NCI-H524 (cell line): ENCODE data around the gene NPSR1.
"Not testable (repeated sequence)": the region's sequence is repeated elsewhere in the genome, so short reads cannot be mapped to it uniquely, and the experiment has no call there.

Source experiments
- DNase-seq, 2 experiments: peaks; one replicate each; lab custom pipeline; 2025; lab: John Stamatoyannopoulos, UW

Gene NPSR1

DNA sequence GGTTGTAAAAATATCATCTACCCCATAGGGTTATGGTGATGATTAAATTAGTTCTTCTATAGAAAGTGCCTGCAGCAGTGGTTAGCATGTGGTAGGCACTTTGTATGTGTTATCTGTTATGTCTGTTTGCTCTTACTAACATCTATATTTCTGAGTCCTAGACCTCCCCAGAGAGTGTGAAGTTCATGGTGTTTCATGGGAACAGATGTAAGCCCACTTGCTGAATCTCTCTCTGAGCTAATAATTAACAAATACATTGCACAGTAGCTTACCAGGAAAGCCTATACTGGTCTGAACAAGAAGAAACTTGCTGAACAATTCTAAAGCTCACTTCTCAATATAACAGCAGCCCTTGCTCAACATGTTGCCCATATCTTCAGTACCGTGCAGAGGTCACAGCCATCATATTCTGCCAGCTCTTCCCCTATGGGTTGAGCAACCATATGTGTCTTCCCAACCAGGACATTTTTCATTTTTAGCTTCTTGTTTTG, 100.1 kb downstream of the NPSR1 start:
- DNase-seq, result no peak

DNA sequence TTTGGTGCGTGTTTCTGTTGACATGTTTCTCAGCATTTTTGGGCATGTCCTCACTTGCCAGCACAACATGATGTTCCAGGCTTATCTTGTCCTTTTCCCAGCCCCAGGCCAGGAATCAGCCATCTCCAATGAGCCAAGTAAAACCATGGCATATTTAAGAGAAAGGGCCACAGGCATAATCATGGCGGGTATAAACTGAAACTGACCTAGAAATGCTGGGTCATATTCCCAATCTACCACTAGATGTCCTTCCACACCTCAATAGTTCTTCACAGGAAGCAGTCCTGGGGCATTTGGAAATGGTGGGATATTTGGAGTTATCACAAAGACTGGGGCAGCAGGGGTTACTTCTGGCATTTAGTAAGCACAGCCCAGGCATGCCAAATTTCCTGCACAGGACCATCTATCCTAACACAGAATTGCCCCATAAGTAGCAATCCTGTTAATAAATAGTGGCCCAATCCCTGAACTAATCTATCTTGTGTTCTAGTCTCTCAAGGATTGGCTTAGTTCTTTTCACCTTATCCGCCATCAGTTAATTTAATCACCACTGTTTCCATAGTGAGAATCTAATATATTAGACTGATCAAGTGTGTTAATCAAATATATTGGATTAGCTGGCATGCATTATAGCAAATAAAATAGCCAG, 101.6 kb downstream of the NPSR1 start:
- peak in 1 of 2 experiments; percentile 54 for DNase-seq

DNA sequence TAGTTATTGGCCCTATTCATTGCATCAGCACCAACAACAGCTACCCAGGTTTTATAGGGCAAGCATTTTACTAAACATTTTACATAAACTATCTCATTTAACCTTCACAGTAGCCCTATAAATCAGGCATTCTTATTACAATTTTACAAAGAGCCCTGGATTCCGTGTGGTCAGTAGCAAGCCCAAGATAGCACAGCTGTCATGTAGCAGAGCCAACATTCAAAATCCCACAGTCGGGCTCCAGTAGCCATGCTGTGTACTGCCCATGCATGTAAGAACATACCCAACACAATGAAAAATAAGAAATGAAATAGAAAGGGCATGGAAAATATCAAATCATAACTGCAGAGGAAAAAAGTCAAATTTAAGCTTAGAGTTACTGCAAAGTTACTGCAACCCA, 102.3 kb downstream of the NPSR1 start:
- DNase-seq, result no peak

DNA sequence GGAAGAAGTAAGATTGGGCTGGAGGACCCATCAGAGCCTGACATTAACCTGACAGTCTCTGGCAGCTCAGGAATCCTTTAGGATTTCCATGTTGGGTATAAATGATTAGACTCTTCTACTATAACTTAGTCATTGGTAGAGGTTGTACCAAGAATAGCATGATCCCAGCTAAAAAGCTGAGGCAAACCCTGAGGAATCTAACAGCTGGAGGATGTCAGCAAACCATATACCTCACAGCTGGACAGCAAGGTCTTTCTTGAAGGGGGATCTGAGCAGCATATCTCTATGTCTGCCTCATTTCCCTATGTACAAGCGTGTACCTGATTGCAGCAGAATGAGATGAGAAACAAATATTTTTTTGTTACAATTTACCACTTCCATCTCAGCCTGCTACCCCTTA, 103.2 kb downstream of the NPSR1 start:
- no peak for DNase-seq

DNA sequence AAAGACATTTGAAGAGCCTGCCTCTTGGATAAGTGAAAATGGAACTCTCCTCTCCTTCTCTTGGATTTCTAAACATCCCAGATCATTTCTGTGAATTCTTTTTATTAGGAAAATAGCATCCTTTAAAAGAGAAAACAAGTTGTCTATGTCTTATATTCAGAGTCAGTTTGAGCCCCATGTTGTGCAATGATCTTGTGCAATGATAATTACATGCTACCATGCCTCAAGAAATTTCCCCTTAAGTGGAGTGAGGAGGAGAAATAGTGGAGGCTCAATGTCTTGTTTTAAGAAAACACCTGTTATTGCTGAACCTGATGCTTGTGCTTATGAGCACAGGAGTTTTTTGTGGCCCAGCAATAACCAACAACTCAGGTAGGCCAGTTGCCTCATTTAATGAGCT, 103.6 kb downstream of the NPSR1 start:
- no peak for DNase-seq

DNA sequence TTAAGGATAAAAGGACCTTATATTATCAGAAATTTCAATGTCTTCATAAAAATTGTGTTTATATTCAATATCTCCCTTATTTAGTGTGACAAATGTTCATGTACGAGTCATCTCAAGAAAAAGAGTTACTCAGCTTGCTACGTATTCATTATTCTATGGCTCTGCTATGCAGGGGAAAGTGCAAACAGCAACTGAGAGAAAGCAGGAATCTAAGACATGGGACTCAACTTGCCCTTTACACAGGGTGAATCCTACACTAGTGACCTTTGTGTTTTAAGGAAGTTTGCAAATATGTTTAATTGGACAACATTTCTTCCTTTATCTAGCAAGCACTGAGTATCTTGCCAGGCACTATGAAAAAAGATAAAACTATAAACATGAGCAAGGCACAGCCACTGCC, 104.7 kb downstream of the NPSR1 start:
- no peak for DNase-seq

DNA sequence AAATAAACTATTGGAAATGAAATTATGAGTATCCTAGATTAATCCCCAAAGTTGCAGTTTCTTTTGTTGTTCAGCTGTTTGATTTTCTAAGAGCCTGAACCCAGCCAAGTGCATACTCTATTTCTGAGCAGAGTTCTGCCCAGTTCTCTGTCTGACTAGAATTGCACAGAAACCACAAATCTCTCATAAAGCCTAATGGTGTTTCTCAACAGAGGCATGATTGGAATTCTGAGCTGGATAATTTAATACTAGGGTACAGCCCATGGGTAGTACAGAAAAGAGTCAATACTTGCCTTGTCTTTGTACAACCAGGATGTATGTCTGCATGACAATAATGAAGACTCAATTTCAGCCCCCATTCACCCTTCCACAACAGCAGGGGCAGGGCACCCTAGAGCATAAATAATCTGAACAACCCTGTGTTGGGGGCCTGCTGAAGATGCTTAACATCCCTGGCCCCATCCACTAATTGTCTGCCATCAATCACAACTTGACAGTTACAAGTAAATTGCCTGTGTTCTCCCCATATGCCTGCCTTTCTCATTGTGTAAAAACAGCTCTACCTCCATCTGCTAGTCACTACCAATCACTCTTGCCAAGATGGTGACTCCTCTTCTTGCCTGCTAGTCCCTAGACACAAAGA, 114.4 kb downstream of the NPSR1 start:
- peak; percentile 35 to 74 for DNase-seq

DNA sequence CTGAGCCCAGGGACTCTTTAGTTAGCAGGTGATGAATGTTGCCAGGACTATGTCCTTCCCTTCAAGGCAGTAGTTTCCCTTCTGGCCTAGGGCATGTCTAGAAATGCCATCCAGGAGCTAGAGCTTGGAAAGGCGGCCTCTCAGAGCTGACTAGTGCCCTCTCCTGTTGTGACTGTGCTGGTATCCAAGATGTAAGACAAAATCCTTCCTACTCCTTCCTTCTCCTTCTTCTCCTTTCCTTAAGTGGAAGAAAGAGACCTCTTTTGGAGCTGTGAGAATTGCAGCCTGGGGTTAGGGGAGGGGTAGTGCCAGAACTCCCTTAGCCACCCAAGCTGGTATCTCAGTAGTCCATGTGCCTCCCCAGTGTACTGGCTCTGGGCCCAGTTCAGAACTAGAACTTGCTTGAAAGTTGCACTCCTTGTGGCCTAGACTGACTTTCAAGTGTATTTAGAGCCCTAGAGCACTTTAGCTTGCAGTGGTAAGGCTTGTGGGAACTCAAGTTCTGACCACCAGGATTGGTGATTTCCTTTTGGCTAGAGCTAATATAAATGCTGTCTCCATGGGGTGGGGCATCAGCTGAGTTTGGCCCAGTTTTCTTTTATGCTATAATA, 118.8 kb downstream of the NPSR1 start:
- DNase-seq, result no peak

DNA sequence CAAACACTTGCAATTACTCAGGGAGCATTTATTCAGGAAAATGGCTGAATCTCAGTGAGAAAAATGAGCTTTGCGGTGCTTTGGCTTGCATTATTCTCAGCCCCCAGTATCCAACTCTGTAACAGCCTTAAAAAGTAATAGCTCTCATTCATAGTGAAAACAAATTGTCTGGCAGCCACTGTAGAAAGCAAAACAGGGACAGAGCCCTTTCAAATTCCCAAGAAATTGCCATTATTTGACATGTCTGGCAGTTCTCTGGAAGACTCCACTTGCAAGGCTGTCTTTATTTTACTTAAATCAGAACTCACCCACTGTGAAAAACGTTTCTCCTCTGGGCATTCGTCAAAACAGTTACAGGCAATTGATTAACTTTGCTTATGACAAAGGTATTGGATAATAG, 122.5 kb downstream of the NPSR1 start:
- no peak for DNase-seq

DNA sequence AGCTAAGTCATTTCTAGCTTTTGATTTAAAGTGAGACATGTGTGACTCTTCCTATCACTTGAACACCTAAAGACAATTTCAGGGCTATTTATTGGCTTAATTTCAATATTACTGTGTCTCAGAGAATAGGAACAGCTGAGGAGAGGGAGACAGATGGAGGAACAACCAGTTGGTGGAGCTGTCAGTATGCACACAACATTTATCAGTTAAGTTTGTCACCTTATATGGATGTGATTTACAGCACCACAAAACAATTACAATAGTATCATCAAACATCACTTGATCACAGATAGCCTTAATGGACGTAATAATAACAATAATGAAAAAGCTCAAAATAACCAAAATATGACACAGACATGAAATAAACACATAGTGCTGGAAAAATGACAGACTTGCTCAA, 129.6 kb downstream of the NPSR1 start:
- DNase-seq, result peak in 1 of 2 experiments; percentile 8

DNA sequence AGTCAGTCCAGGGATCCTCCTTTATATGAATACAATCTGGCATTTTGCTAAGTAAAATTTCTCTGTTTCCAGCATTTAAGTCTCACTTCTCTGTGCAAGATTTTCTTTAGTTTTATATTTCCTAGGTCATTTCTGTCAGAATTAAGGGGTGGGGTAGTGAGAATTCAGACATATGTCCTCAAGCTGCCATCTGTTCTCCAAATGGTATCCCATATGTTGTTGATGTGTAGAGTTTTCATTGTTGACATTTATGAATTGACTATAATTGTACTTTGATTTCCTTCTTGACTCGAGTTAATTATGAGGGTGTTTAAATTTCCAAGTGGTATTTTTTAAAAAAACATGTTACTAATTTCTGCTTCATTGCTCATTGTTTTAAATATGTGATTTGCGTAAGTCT, 148.8 kb downstream of the NPSR1 start:
- DNase-seq, result peak; percentile 68 to 77

DNA sequence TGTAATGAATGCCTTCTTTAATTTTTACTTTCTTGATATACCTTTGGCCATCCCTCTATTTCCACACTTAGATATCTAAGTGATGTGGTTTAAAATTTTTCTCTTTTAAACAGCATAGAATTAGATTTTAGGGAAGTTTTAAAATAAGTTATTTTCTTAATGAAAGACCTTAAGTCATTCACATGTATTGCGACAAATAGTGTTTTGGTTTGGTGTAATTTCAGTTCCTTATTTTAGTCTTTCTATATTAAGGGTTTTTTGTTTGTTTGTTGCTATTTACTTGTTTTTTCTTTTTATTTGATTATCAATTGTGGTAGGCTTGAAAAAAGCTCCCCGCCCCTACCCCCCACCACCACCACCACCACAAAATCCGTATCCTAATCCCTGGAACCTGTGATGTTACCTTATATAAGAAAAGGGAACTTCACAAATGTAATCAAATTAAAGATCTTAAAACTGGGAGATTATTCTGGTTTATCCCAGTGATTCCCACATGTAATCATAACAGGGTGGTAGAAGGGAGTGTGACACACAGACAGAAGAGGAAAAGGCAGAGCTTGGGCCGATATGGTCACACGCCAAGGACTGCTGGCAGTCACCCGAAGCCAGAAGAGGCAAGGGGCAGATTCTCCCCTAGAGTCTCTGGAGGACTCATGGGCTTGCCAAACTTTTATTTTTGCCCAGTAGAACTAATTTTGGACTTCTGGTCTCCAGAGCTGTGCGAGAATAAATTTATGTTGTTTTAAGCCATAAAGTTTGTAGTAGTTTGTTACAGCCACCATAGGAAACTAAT, 149.7 kb downstream of the NPSR1 start:
- no peak for DNase-seq

DNA sequence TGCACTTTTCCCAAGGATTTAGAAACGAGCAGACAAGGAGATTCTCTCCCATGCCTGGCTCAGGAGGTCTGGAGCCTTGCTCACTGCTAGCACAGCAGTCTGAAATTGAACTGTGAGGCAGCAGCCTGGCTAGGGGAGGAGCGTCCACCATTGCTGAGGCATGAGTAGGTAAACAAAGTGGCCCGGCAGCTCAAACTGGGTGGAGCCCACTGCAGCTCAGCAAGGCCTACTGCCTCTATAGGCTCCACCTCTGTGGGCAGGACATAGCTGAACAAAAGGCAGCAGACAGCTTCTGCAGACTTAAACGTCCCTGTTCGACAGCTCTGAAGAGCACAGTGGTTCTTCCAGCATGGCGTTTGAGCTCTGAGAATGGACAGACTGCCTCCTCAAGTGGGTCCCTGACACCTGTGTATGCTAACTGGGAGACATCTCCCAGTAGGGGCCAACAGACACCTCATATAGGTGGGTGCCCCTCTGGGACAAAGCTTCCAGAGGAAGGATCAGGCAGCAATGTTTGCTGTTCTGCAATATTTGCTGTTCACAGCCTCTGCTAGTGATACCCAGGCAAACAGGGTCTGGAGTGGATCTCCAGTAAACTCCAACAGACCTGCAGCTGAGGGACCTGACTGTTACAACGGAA, 156.3 kb downstream of the NPSR1 start:
- DNase-seq, result not testable (repeated sequence)

DNA sequence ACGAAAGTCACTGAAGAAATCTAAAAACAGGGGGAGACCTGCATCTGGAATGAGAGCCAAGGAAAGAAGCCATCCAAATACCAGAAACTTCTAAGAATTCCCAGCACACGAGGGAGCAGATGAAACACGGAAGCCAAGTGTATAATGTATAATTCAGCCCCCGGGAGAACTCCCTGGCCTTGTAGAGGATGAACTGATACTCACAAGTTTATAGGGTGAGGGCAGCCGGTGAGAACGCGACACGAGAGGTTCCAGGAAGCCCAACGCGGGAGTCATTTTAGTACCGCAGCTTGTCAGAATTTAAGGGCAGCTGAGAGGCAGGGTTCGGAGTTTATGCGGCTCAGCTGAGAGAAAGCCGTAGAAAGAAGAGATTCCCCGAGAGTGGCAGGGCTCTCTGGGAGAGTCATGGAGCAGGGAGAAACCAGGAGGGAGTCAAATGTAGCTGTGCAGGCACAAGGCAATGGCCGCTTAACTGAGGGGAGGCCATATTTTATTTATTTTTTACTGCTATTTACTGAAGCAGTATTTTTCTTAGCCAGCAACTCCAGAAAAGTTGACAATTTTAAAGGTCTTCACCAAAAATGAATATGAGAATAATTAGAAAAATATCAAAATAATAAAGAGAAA, 164.0 kb downstream of the NPSR1 start:
- peak in 1 of 2 experiments; percentile 18 for DNase-seq

DNA sequence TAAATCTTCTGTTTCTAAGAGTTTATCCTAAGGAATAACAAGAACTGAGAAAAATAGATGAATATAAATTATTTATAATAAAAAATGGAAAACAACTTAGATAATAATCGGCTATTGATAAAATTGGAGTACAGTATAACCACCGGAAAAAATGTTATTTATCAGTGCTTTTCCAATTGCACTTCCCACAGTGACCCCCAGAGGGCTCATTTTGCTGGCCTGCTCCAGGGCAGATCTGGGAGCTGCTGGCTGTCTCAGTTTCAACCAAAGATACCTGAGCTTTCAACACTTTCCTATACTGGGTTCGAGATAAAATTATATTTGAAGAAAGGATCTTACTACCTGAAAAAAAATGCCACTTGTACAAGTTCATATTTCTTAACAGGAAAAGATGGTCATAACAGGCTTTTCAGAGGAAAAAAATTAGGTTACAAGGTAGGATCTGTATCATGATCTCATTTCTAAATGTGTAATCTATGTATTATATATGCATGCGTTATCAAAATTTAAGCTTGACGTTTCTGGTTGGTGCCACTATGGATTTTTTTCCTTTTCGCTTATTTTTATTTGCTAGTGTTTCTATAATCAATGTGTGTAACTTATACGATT, 165.7 kb downstream of the NPSR1 start:
- peak in 1 of 2 experiments; percentile 41 for DNase-seq

DNA sequence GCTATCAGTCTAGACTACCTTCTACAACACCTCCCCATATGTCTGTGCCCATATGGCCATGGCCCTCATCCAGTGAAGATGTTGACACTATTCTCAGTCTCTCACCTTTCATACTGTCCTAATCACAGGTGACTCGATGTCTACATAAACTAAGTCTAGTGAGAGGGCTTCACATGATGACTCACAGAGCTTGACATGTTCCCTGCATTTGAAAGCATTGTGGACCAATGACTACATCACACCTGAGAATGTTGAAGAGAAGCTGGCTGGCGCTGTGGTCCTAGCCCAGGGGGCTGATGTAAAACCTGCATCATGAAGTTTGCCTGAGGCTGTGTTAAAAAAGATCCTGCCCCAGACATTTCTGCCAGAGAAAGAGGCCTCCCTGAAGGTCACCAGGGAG, 167.2 kb downstream of the NPSR1 start:
- no peak for DNase-seq

DNA sequence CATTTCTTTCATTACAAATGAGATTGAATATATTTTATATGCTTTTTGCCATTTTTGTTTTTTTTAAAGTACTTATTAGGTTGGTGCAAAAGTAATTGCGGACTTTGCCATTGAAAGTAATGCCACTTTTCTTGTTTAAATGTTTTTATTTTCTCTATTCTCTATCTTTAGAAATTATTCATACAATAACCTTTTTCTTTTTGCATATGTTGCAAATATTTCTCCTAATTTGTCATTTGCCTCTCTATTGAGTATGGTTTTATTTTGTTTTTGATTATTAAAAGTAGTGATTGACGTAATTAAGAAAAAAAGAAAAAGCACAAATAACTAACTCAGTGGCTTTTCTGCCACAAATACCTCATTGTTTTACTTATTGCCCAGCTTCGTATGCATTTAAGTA, 172.4 kb downstream of the NPSR1 start:
- DNase-seq, result no peak

DNA sequence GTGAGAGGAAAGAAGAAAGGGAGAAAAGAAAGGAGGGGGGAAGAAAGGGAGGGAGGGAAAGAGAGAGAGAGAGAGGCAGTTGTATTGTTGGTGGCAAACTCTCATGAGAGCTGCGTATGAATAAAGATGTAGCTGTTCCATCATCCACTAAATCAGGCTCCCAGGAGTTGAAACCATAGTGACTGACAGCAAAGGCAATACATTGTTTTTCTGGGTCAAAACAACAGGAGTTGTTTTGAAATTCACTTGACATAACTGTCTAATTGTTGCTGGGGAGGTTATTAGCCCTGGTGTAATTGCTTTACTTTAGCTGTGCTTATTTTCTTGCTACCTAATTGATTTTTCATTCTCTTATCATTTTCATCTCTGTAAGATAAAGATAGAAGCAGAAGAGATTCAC, 173.4 kb downstream of the NPSR1 start:
- DNase-seq, result no peak

DNA sequence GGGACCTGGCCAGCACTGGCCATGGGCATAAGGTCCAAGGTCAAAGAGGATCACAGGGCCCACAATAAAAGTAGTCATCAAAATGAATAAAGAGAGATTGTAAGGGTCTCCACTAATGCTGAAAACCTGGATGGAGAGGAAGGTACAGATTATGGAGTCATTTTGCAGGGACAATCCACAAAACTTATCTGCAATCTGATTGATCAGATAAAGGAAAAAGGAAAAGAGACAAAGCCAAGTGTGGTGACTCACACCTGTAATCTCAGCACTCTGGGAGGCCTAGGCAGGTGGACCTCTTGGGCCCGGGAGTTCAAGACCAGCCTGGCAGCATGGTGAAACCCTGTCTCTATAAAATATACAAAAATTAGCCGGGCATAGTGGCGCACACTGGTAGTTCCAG, 174.0 kb downstream of the NPSR1 start:
- no peak for DNase-seq

DNA sequence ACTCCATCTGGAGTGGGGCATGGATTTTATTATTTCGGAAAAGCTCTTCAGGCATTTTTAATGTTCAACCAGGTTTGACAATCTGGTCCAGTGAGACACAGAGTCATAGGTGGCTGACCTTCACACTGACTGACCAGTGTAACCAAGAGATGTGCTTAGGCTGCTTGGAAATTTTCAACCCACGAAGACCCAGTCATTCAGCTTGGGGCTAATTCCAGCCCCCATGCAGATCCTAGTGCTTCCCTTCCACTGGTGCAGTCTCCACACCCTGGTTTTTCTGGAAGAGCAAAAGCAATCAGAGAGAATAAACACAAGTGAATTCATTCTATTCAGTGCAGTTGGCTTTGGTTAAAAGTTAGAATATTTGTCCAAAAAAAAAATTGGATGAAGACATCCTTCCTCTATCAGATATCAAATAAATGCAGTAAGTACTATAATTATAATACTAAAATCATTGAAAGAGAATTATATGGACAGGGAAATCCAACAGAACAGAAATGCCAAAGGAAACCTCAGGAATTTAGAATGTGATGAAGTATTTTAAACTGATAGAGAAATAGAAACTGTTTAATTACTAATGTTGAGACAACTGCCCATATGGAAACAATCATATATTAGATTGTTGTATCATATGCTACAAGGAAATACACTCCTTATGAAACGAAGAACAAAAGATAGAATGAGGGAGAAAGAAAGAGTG, 178.0 kb downstream of the NPSR1 start:
- DNase-seq, result no peak

DNA sequence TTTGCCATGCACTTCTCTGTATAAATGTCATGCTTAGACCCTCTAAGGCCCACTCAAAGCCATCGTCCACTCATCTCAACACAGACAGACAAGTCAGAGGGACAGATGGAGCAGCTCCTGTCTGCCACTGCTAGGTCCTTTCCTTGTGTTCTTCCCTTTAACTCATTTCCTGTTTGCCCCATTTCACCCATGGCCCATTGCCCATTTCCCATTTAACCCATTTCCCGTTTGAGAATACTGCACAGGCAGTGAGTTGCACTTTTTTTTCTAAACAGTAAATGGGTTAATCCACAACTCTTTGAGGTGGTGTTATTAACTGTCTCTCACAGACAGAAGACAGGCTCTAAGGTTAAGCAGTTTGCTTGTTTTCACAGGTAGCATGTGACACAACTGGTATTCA, 179.3 kb downstream of the NPSR1 start:
- peak in 1 of 2 experiments; percentile 10 for DNase-seq
